GM12878 (cell line): Measurements from ENCODE around the gene TNRC18. TPM values are rescaled to one million over a fixed set of nuclear protein-coding genes. Genes with fewer than 3 reads are reported as not detected.
"Not testable (repeated sequence)": the region's sequence is repeated elsewhere in the genome, so short reads cannot be mapped to it uniquely, and the experiment has no call there.

Experiments
- ATAC-seq: fragments of 200-7000 bp; cut with Tn5 transposase; 3 replicates; pipeline ENCODE4 v1.9.1; 2020; ENCODE audit warnings: mild to moderate bottlenecking, moderate library complexity
- BruUV-seq: library from RNA; stranded (reverse); fragments of 400-500 nt; replicated peaks from 2 replicates; lab custom pipeline; 2021; lab: Mats Ljungman, UMichigan
- CTCF ChIA-PET: fragments of 300-600 bp; sonication (Branson Sonifier 250); formaldehyde crosslinking; extraction: SDS; loops from one replicate; lab custom pipeline; 2021; ENCODE audit warnings: inconsistent platforms; lab: Yijun Ruan, JAX
- POLR2A ChIA-PET: fragments of 350-600 bp; formaldehyde crosslinking; extraction: SDS; loops from one replicate; lab custom pipeline; 2021; ENCODE audit warnings: inconsistent platforms; lab: Charles Lee
- RAD21 ChIA-PET: fragments of 300-600 bp; sonication (Branson Sonifier 250); formaldehyde crosslinking; loops from one replicate; lab custom pipeline; 2023; ENCODE audit warnings: antibody characterized with exemption; ENCODE audit not compliant: unreplicated experiment; lab: Charles Lee
- SMC1A ChIA-PET: fragments of 300-600 bp; sonication (Branson Sonifier 250); formaldehyde crosslinking; loops from one replicate; lab custom pipeline; 2023; ENCODE audit not compliant: unreplicated experiment, uncharacterized antibody; lab: Charles Lee
- DNase-seq: peaks from one replicate; pipeline ENCODE4 v3.0.0-alpha.2; 2011; ENCODE audit warnings: low read depth, low spot score
- FAIRE-seq: peaks from 3 replicates; lab custom pipeline; 2011; peaks lifted over from hg19 to GRCh38; lab: Jason Lieb, UNC
- H2AFZ ChIP-seq: 2 replicates; pipeline ENCODE4 v1.6.0; 2011; ENCODE audit warnings: low read depth, low read length, control low read depth; ENCODE audit not compliant: control insufficient read depth
- H3K27ac ChIP-seq: 2 replicates; pipeline ENCODE4 v1.5.1; 2011; ENCODE audit warnings: control low read depth; ENCODE audit not compliant: control insufficient read depth, insufficient read depth
- H3K27me3 ChIP-seq, 2 experiments: replicated peaks in 1 of 2; 2 replicates each; pipeline versions ENCODE4 v1.6.0 to v1.6.1; 2011; ENCODE audit warnings: low read length in 1 of 2; ENCODE audit not compliant: control insufficient read depth in 2 of 2, insufficient read depth in 2 of 2
- H3K36me3 ChIP-seq, 2 experiments: 2 replicates each; pipeline ENCODE4 v1.5.1; 2011; ENCODE audit warnings: low read length in 1 of 2; ENCODE audit not compliant: control insufficient read depth in 2 of 2, insufficient read depth in 2 of 2
- H3K4me1 ChIP-seq: 2 replicates; pipeline ENCODE4 v1.6.1; 2011; ENCODE audit warnings: mild to moderate bottlenecking, low read length, moderate library complexity, mixed read lengths; ENCODE audit not compliant: control insufficient read depth, insufficient read depth
- H3K4me2 ChIP-seq: 2 replicates; pipeline ENCODE4 v1.6.0; 2011; ENCODE audit warnings: control low read depth; ENCODE audit not compliant: control insufficient read depth, insufficient read depth
- H3K4me3 ChIP-seq: fragments of 200-600 bp; sonication (generic); 2 replicates; pipeline ENCODE4 v1.5.1; 2016
- H3K79me2 ChIP-seq: 2 replicates; pipeline ENCODE4 v1.6.0; 2011; ENCODE audit warnings: low read length; ENCODE audit not compliant: control insufficient read depth, insufficient read depth
- H3K9ac ChIP-seq: 2 replicates; pipeline ENCODE4 v1.8.0; 2011; ENCODE audit warnings: low read length, control low read depth, mixed read lengths; ENCODE audit not compliant: control insufficient read depth, insufficient read depth
- H3K9me3 ChIP-seq: replicated peaks from 3 replicates; pipeline ENCODE4 v1.5.1; 2011; ENCODE audit warnings: mild to moderate bottlenecking, low read length; ENCODE audit not compliant: control insufficient read depth, insufficient read depth
- H4K20me1 ChIP-seq: 2 replicates; pipeline ENCODE4 v1.6.0; 2011; ENCODE audit not compliant: control insufficient read depth, insufficient read depth
- RB1 ChIP-seq: fragments of 450-650 bp; formaldehyde crosslinking; IDR thresholded peaks from 2 replicates; pipeline ENCODE4 v1.6.1; 2017; ENCODE audit warnings: mild to moderate bottlenecking, borderline replicate concordance
- WGBS: methylation state at CpG from one replicate; pipeline ENCODE4 v1.1.6; 2016; ENCODE audit warnings: low lambda C conversion rate; ENCODE audit not compliant: insufficient replicate concordance, insufficient coverage; ENCODE audit errors: missing lambda C conversion rate; 5-methylcytosine and 5-hydroxymethylcytosine counted together
- in situ Hi-C: fragments of 300-500 bp; cut with MboI; formaldehyde crosslinking; loops from 9 replicates; pipeline ENCODE4 v1.14.3; 2018; ENCODE audit warnings: mixed read lengths
- intact Hi-C: fragments of 100-400 bp; cut with micrococcal nuclease; formaldehyde crosslinking; loops from one replicate; pipeline ENCODE4 v1.14.2; 2022; ENCODE audit not compliant: unreplicated experiment
- polyA plus RNA-seq, 11 experiments: library from polyadenylated mRNA; depleted of rRNA in 4 of 11; unstranded in 6 of 11; stranded (reverse) in 5 of 11; fragments of >200 nt; fragmentation: Nextera tagmentation in 4 of 11; fragmentation: Illumina TruSeq in 1 of 11; extraction: Ambion mirVana in 4 of 11; extraction: Trizol in 1 of 11; gene quantifications; 1 replicate in 1 of 11; 2 replicates in 10 of 11; pipeline versions ENCODE4 v1.2.1 to v1.2.3, GENCODE V29; 2011 to 2016; ENCODE audit warnings: inconsistent platforms in 2 of 11, missing spikeins in 2 of 11, low read depth in 1 of 11
- total RNA-seq, 4 experiments: library from RNA; depleted of rRNA in 3 of 4; stranded (reverse); fragments of >200 nt in 3 of 4; fragmentation: Illumina TruSeq in 1 of 4; extraction: Trizol in 1 of 4; gene quantifications; 2 replicates each; pipeline versions ENCODE4 v1.2.1 to v1.2.3, GENCODE V29; 2013 to 2021
- TF ChIP-seq, protein P1 (sequence below): fragments of 450-650 bp; formaldehyde crosslinking; IDR thresholded peaks from 2 replicates; pipeline ENCODE4 v1.4.0; 2022; ENCODE audit warnings: mild to moderate bottlenecking, moderate library complexity

The TNRC18 gene
- total and polyA plus RNA-seq, 10 of the 15 experiments (the other 5 are each of a cell fraction or from before 2014, with no cell fraction given), result 0.02 to 31.7 (median 5.4) TPM

DNA sequence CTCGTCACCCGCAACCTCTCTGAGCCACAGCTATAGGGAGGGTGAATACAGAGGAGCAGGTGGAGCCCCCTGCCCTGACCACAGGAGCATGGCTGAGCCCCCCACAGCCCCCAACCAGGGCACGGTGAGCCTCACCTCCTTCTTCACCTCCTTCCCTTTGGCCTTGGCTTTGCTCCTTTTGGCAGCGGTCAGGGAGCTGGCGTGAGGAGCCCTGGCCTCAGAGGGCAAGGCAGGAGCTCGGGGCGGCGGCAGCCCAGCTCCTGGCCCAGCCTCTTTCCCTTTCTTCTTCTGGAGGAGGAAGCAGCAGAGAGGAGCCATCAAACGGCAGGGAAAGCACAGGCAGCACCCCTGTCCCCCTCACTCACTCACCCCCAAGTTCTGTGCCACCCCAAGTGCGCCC is 98.7 kb downstream of the TNRC18 start (continued):
- no peak for TF ChIP-seq RB1
- TF ChIP-seq, protein P1, sequence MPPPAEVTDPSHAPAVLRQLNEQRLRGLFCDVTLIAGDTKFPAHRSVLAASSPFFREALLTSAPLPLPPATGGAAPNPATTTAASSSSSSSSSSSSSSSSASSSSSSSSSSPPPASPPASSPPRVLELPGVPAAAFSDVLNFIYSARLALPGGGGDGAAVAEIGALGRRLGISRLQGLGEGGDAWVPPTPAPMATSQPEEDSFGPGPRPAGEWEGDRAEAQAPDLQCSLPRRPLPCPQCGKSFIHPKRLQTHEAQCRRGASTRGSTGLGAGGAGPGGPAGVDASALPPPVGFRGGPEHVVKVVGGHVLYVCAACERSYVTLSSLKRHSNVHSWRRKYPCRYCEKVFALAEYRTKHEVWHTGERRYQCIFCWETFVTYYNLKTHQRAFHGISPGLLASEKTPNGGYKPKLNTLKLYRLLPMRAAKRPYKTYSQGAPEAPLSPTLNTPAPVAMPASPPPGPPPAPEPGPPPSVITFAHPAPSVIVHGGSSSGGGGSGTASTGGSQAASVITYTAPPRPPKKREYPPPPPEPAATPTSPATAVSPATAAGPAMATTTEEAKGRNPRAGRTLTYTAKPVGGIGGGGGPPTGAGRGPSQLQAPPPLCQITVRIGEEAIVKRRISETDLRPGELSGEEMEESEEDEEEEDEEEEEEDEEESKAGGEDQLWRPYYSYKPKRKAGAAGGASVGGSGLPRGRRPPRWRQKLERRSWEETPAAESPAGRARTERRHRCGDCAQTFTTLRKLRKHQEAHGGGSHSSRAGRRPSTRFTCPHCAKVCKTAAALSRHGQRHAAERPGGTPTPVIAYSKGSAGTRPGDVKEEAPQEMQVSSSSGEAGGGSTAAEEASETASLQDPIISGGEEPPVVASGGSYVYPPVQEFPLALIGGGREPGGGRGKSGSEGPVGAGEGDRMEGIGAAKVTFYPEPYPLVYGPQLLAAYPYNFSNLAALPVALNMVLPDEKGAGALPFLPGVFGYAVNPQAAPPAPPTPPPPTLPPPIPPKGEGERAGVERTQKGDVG (CRISPR knock-in tag), result no peak
- TF ChIP-seq, all 136 proteins: peak for 0

DNA sequence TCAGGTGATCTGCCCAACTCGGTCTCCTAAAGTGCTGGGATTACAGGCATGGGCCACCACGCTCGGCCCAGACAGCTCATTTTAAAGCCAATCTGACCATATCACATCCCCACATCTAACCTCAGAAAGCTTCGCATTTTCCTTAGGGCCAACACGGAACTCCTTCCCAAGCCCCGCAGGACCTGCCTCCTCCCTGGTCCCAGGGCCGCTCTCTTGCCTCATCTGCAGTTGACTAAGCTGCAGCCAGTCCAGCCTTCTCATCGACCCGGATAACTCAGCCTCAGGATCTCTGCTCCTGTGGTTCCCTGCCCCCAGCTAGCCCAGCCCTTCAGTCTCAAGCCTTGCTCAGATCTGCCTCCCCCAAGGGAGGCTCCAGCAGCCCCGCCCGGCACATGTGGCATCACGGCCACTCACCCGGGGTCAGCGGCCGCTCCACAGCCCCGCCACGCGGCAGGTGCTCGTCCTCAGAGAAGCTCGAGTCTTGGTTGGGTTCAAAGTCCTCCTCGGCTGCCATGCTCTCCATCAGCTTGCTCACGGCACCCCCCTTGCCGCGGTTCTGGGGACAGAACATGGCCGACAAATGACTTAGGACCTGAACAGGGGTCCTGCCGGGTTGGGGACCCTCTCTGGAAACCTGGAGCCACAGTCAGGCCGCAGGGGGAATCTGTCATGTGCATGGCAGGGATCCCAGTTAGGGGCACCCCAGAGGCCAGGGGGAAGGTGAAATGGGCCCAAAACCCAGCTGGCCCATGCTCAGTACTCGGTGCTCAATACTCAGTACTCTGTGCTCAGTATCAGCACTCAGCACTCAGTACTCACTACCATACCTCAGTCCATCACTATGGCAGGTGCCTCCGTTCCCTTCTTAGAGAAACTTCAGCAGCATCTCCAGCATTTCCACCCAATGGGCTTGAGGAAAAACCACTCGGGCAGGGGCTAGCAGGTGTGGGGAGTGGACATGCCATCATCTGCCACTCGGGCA is 99.5 kb downstream of the TNRC18 start:
- H3K9me3 ChIP-seq, H3K27me3 ChIP-seq, H3K4me2 ChIP-seq, H3K9ac ChIP-seq, in situ Hi-C loops, H3K27ac ChIP-seq, ATAC-seq, CTCF ChIA-PET, BruUV-seq, H3K36me3 ChIP-seq, H3K4me1 ChIP-seq, H4K20me1 ChIP-seq, SMC1A ChIA-PET, FAIRE-seq, H3K79me2 ChIP-seq, RAD21 ChIA-PET, intact Hi-C loops, H2AFZ ChIP-seq, DNase-seq, H3K4me3 ChIP-seq: not testable (repeated sequence)
- 96% methylated on average over 30 of the region's 31 CpGs for WGBS
- POLR2A ChIA-PET, result interaction anchor here (0.6 kb wide), 1 partner anchor 75 kb away, joined by 3 read pairs; no protein-coding TSS in a partner anchor
